Kidney glomerular epithelial cell (primary cell): ENCODE measurements around the gene RPS6KA1.
"Not testable (repeated sequence)": the region's sequence is repeated elsewhere in the genome, so short reads cannot be mapped to it uniquely, and the experiment has no call there.

Source experiments
- DNase-seq: peaks from one replicate; lab custom pipeline; 2025; lab: John Stamatoyannopoulos, UW

RPS6KA1 gene

DNA sequence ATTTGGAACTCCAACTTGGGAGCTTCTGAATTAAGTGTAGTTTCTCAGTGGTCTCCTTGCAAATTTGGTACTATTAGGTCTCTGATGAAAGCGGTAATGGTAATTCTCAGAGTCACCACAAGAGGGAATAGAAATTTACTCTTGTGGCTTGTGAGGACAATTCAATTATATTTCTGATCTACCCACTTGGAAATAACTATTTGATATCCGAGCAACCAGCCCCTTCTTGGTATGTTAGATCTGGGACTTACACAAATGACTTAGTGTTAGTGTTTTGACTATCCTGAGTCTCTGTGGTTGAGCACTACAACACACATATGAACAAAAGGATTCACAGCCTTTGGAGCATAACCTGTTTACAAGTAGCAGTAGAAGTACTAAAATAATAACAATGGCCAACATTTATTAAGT lies 68.1 kb downstream of the RPS6KA1 start:
- DNase-seq, result peak; percentile 29

DNA sequence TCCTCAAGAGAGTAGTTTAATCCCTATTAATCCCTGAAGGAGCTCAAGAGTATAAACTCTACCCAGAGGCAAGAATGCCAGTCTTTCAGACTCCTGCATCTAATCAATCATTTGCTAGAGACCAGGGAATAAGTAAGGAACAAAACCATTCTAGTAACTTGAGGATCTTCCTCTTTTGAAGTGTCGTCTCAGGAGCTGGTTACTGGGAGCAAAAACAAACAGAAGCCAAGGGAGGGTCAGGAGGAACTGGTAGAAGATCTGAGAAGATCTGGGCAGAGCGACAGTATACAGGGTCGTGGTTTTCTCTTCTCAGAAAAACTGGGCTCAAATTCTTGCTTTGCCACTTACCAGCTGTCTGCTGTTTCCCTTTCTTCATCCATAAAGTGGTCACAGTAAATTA lies 69.3 kb downstream of the RPS6KA1 start:
- no peak for DNase-seq

DNA sequence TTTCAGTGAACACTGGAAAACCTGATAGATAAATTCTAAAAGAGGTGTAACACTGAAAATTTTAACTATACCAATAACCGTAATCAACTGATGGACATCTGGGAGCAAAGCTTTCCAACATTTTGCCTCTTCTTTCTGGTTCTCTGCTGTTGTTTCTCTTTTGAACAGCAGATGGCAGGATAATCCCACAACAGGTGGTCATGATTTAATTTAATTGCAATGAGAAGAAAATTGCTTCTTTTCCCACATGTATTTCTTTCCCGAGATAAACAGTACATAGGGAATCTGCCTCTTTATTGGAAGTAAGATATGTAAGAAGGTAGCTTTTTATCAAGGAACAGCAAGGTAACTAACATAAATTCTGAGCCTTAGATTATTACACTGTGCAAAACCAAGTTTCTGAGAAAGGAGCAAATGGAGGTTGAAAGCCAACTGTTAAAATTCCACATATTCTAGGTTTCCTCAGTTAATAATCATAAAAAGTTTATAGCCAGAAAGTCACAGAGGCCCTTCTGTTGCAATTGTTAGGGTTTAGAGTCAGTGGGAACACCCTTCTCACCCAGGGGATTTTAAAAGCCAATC lies 72.9 kb downstream of the RPS6KA1 start:
- peak; percentile 34 for DNase-seq

DNA sequence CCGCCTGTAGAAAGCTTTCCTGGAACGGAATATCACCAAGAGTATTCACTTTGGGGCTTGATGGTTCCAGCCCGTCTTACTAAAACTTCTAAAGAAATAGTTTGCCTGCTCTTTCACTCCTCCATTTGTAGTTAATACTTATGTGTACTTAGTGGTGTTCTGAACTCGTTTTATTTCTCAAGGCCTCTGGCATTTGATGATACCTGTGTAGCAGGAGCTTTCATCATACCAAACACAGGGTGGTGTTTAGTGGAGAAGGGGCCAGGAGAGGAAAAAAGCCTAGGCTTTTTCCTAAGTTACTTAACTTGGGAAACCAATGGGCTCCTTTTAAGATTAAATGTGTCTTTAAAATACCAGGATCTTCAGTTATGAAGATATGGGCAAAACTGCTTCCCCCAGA lies 74.3 kb downstream of the RPS6KA1 start:
- no peak for DNase-seq

DNA sequence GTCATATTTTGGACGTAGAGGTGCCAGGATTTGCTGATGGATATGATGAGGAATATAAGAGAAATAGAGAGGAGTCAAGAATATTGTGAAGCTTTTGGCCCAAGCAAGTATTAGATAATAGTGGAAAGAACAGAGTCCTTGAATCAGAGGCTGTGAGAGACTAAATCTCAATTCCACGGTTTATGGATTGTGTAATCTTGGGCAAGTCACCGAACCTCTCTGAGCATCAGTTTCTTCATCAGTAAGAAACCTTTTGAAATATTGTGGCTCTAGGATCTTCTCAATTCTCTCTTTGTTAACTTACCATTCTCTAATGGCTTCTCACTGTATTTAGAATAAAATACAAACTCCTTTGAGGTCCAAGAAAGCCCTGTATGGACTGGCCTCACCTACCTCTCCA lies 77.6 kb downstream of the RPS6KA1 start:
- DNase-seq, result no peak

DNA sequence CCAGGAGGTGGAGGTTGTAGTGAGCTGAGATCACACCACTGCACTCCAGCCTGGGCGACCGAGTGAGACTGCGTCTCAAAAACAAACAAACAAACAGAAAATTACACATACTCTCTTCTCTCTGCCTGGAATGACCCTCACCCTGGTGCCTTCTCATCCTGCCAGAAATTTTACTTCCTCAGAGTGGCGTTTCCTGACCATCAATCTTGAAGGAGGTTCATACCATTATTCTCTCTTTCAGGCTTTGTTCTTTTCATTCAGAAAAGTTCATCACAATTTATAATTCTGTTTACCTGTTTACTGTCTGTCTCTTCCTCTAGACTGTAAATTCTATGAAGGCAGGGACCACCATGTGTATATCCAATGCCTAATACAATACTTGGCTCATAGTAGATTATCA lies 79.3 kb downstream of the RPS6KA1 start:
- DNase-seq, result no peak

DNA sequence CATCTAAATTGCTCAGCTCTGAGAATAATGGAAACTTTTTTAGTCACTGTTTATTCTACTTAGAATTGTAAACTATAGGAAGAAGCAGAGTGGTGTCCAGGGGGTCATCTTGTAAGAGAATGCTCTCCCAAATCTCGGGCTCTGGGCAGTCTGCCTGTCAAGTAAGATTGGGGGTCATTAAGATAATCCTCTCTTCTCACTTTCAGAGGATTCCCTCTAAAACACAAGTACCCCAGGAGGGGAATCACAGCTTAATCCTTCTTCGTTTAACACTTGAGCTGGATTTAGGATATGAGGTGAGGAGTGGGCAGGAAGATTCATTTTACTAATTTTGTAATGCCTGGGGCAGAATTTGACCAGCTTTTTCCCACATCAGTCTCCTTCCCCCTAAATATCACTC lies 81.2 kb downstream of the RPS6KA1 start:
- no peak for DNase-seq

DNA sequence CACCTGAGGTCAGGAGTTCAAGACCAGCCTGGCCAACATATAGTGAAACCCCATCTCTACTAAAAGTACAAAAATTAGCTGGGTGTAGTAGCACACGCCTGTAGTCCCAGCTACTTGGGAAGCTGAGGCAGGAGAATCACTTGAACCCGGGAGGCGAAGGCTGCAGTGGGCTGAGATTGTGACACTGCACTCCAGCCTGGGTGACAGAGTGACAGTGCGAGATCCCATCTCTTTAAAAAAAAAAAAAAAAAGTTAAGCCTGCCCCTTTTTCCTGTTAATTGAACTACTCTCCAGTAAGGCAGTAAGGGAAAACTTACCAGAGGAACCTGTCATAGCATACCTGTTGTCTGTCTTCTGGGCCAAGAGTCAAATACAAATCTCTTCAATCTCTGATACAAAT lies 83.1 kb downstream of the RPS6KA1 start:
- DNase-seq, result not testable (repeated sequence)

DNA sequence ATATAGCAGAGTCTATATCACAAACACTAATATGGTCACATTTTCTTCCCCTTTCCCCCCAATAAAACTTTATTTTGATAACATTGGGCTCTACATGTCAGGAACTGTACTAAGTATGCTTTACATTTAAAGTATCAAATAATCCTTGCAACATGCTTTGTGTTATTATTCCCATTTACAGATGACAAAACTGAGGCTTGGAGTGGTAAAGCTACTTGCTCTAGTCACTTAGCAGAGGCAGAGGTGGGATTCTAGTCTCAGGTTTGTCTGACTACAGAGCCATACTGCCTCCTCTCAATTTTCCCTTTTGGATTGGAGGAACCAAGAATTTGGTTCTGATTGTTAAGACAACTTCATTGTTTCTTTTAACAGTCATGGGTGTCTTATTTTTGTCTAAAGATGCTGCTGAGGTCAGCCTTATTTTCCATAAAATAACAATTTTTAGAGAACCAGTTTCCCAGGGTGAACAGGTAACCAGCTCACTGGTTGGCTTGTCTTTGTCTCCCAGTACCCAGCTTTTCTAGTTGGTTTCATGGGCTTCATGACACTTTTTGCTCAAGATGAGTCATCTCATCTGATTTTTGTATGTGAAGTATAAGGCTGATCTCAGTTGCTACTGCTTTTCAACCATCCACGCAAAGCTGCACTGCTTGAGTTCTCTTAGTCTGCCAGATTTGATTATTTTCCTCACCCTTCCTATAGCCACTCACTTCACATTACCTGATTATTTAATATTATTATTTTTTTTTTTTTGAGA lies 85.3 kb downstream of the RPS6KA1 start:
- no peak for DNase-seq

DNA sequence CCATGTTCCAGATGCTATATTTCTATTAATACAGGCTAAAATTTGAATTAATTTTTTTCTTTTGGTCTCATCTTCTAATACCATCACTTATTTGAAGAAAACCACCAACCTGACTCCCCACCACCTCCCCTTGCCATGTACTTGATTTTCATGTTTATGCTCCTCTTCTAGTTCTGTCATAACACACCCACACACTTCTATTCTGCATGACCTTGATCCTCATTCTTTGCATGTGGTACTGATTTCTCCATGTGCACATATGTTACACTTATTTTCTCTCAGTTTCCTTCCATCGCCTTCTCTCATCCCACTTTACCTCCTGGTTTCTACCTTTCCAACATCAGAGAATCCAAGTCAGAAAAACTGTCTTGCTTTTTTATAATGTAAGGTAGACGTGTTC lies 87.3 kb downstream of the RPS6KA1 start:
- no peak for DNase-seq

DNA sequence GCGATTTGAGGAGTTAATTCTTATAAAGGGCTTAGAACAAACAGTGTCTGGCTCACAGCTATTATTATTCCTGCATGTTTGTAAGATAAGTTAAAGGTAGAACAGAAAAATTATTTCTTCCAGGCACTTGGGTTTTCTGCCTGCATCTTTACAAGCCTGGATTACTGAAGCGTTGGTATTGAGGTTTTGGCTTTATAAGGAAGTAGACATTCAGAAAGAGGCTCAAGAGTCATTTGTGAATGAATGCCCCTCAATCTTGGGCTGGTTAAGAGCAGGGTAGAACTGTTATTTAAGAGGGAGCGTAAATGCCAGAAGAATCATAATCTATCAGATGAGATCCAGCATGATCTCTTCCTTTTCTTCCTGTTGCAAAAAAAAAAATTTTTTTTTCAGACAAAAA lies 89.0 kb downstream of the RPS6KA1 start:
- DNase-seq, result no peak
